HEK293 (cell line): ENCODE results near the gene SFXN1.

Experiments used
- MZF1 ChIP-seq: fragments of 450-650 bp; formaldehyde crosslinking; IDR thresholded peaks from 2 replicates; pipeline ENCODE4 v1.5.1; 2017; ENCODE audit warnings: missing biosample characterization, missing genetic modification characterization, borderline replicate concordance
- OSR2 ChIP-seq: fragments of 450-650 bp; formaldehyde crosslinking; IDR thresholded peaks from 2 replicates; pipeline ENCODE4 v1.5.1; 2016; ENCODE audit warnings: missing biosample characterization, missing genetic modification characterization
- REST ChIP-seq: fragments of 450-650 bp; formaldehyde crosslinking; IDR thresholded peaks from 2 replicates; pipeline ENCODE4 v1.5.1; 2016; ENCODE audit warnings: missing biosample characterization, missing genetic modification characterization
- ZBTB11 ChIP-seq: fragments of 450-650 bp; formaldehyde crosslinking; conservative IDR thresholded peaks from 2 replicates; pipeline ENCODE4 v1.5.1; 2016; ENCODE audit warnings: low read depth, missing biosample characterization, missing genetic modification characterization
- ZNF768 ChIP-seq: fragments of 450-650 bp; formaldehyde crosslinking; IDR thresholded peaks from 2 replicates; pipeline ENCODE4 v1.5.1; 2018; ENCODE audit warnings: missing biosample characterization, mild to moderate bottlenecking, missing genetic modification characterization

GRCh38 chr5:175483337-175483736 lies 5.0 kb downstream of the SFXN1 start:
- TF ChIP-seq OSR2 (tag by site-specific recombination) (no peak), ZBTB11 (no peak), MZF1 (tag by site-specific recombination) (no peak), REST (tag by site-specific recombination) (no peak), ZNF768 (tag by site-specific recombination) (no peak)
